HEK293T (cell line): Measurements from ENCODE around the gene MAP2K7.

Experiments used
- ARNT ChIP-seq: fragments of 450-650 bp; IDR thresholded peaks from 2 replicates; pipeline ENCODE4 v1.6.1; 2017; ENCODE audit warnings: mild to moderate bottlenecking
- BHLHE40 ChIP-seq: fragments of 450-650 bp; IDR thresholded peaks from 2 replicates; pipeline ENCODE4 v1.6.1; 2016; ENCODE audit warnings: mild to moderate bottlenecking, moderate library complexity, borderline replicate concordance
- ELF4 ChIP-seq: fragments of 450-650 bp; IDR thresholded peaks from 2 replicates; pipeline ENCODE4 v1.6.1; 2017; ENCODE audit warnings: antibody characterized with exemption
- FOXK2 ChIP-seq: fragments of 450-650 bp; IDR thresholded peaks from 2 replicates; pipeline ENCODE4 v1.6.1; 2016; ENCODE audit warnings: mild to moderate bottlenecking
- FOXM1 ChIP-seq: fragments of 450-650 bp; IDR thresholded peaks from 2 replicates; pipeline ENCODE4 v1.6.1; 2017; ENCODE audit warnings: mild to moderate bottlenecking, borderline replicate concordance
- NFRKB ChIP-seq: fragments of 450-650 bp; IDR thresholded peaks from 2 replicates; pipeline ENCODE4 v1.6.1; 2016; ENCODE audit warnings: mild to moderate bottlenecking, moderate library complexity
- PKNOX1 ChIP-seq: fragments of 450-650 bp; IDR thresholded peaks from 2 replicates; pipeline ENCODE4 v1.6.1; 2016
- TARDBP ChIP-seq: fragments of 450-650 bp; IDR thresholded peaks from 2 replicates; pipeline ENCODE4 v1.6.1; 2016

- TF ChIP-seq FOXK2 (no peak), FOXM1 (no peak), PKNOX1 (no peak), NFRKB (no peak), BHLHE40 (no peak), TARDBP (no peak), ARNT (no peak), ELF4 (no peak)
These were observed 670 bp downstream of the MAP2K7 start for GRCh38 chr19:7904074-7905020.
